ENCODE results near the gene TUBA8. TPM values are rescaled to one million over a fixed set of nuclear protein-coding genes. Genes with fewer than 3 reads are reported as not detected.

Gene TUBA8
- polyA plus RNA-seq, 3 donors = 0.18 to 2.1 (median 0.27) TPM

DNA sequence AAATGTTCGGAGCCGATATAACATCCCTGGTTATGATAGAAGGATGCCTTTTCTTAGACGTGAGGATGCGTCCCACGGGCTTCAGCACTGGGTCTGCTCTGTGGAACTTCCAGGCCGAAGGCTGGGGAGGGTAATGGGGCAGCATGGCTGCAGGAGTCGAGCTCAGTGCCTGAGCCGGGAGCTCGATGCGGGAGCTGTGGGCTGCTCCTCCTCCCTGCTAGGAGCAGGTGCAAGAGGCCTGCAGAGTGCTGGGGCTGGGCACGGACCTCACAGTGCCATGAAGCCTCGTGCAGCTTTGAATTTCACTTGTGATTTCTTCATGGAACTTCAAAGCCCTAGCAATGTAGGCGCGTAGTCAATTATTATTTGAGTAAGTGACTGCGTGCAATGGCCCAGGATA lies 6.0 kb downstream of the TUBA8 start:
- Mint-ChIP-seq H3K27me3 (ENCODE audit: low read depth in 3 of 3) (peaks cover 56 to 74% (median 71%) of the 10 kb centered on the region in 3 donors), H3K27ac (no peak overlapping the region), H3K4me3 (peak overlapping the region in 1 of 2 donors; percentile 64), H3K9me3 (peaks cover 0 to 3% (median 0%) of the 10 kb centered on the region in 7 donors), H3K4me1 (peaks cover 27% of the 10 kb centered on the region), H3K36me3 (peaks cover 0 to 3% of the 10 kb centered on the region in 2 donors)
- Histone ChIP-seq H3K4me2 (replicated peaks; ENCODE audit: extremely low read depth, low read length, poor library complexity, severe bottlenecking) (no peak overlapping the region), H3K36me3 (replicated peaks in 1 of 2; ENCODE audit: control insufficient read depth in 1 of 2, insufficient read depth in 2 of 2, low read length in 2 of 2) (no peaks in the 10 kb centered on the region), H3K9ac (ENCODE audit: insufficient read depth, low read length, poor library complexity, severe bottlenecking) (no peak overlapping the region), H3K4me3 (replicated peaks in 1 of 3; ENCODE audit: low read depth in 2 of 3, low read length in 3 of 3) (no peak overlapping the region), H3K27me3 (ENCODE audit: control insufficient read depth in 2 of 2, insufficient read depth in 2 of 2, low read length in 2 of 2) (peaks cover 30 to 51% of the 10 kb centered on the region in 2 donors), H3K9me3 (replicated peaks in 1 of 2; ENCODE audit: control insufficient read depth in 1 of 2, insufficient read depth in 1 of 2, low read length in 2 of 2) (peaks cover 0 to 14% of the 10 kb centered on the region in 2 donors), H2AFZ (ENCODE audit: insufficient read depth, low read depth, low read length, poor library complexity, severe bottlenecking) (no peak overlapping the region), H3K79me2 (ENCODE audit: insufficient read depth, low read length) (no peaks in the 10 kb centered on the region), H4K20me1 (ENCODE audit: insufficient read depth, low read length) (peaks cover 13% of the 10 kb centered on the region), H3K4me1 (ENCODE audit: control insufficient read depth in 1 of 2, insufficient read depth in 2 of 2, low read length in 2 of 2) (peaks cover 13 to 14% of the 10 kb centered on the region in 2 donors), H3K27ac (ENCODE audit: low read depth in 1 of 2, low read length in 2 of 2) (no peak overlapping the region)
- DNase-seq = no peak
- WGBS (ENCODE audit: insufficient coverage) = 95% methylated on average over 12 of the region's 15 CpGs
- TF ChIP-seq CTCF (IDR thresholded peaks at IDR 0.05) = no peak
- intact Hi-C loops (cut with micrococcal nuclease) = no loop called here

DNA sequence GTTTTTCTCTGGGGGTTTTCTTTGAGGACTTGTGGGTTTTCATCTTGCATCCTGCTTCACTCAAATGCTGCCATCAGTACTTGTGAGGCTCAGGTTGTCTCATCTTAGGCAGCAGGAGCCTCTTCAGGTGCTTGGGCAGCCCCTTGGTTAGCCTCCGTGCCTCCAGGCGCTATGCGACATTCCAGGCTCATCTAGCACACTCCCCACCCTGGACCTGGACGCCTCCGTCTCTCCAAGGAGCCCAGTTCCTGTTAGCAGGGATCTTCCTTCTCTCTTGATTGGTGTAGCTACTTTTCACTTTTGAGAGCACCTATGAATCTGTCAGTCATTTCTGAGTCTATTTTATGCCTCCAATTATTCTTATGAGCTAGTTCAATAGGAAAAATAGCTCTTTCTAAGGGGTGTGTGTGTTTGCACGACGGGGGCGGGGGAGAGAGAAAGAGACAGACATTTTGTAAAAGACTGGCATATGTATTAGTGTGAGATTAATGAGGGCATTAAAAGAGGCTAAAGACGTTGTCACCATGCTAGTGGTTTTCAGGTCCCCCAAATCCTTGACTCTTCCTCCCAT lies 7.8 kb downstream of the TUBA8 start:
- Mint-ChIP-seq H3K36me3 (peaks cover 0 to 3% of the 10 kb centered on the region in 2 donors), H3K27ac (no peak overlapping the region), H3K4me3 (peak overlapping the region in 1 of 2 donors; percentile 54), H3K27me3 (ENCODE audit: low read depth in 3 of 3) (peaks cover 38 to 57% (median 53%) of the 10 kb centered on the region in 3 donors), H3K4me1 (peaks cover 26% of the 10 kb centered on the region), H3K9me3 (peaks cover 0 to 3% (median 0%) of the 10 kb centered on the region in 7 donors)
- Histone ChIP-seq H3K9ac (ENCODE audit: insufficient read depth, low read length, poor library complexity, severe bottlenecking) (no peak overlapping the region), H3K36me3 (replicated peaks in 1 of 2; ENCODE audit: control insufficient read depth in 1 of 2, insufficient read depth in 2 of 2, low read length in 2 of 2) (no peaks in the 10 kb centered on the region), H3K4me2 (replicated peaks; ENCODE audit: extremely low read depth, low read length, poor library complexity, severe bottlenecking) (no peak overlapping the region), H2AFZ (ENCODE audit: insufficient read depth, low read depth, low read length, poor library complexity, severe bottlenecking) (no peak overlapping the region), H3K4me1 (ENCODE audit: control insufficient read depth in 1 of 2, insufficient read depth in 2 of 2, low read length in 2 of 2) (peaks cover 12 to 13% of the 10 kb centered on the region in 2 donors), H3K4me3 (replicated peaks in 1 of 3; ENCODE audit: low read depth in 2 of 3, low read length in 3 of 3) (no peak overlapping the region), H4K20me1 (ENCODE audit: insufficient read depth, low read length) (peaks cover 8% of the 10 kb centered on the region), H3K9me3 (replicated peaks in 1 of 2; ENCODE audit: control insufficient read depth in 1 of 2, insufficient read depth in 1 of 2, low read length in 2 of 2) (peaks cover 0 to 8% of the 10 kb centered on the region in 2 donors), H3K79me2 (ENCODE audit: insufficient read depth, low read length) (no peaks in the 10 kb centered on the region), H3K27me3 (ENCODE audit: control insufficient read depth in 2 of 2, insufficient read depth in 2 of 2, low read length in 2 of 2) (peaks cover 13 to 33% of the 10 kb centered on the region in 2 donors), H3K27ac (ENCODE audit: low read depth in 1 of 2, low read length in 2 of 2) (no peak overlapping the region)
- WGBS (ENCODE audit: insufficient coverage) = 100% methylated on average over 4 of the region's 9 CpGs
- intact Hi-C loops (cut with micrococcal nuclease) = no loop called here
- TF ChIP-seq CTCF (IDR thresholded peaks at IDR 0.05) = no peak
- DNase-seq = no peak
